SU-DHL-6 (cell line): ENCODE measurements around the gene CST4.

ENCODE experiments used
- H2AFZ ChIP-seq: fragments of 200-600 bp; sonication (generic); 2 replicates; pipeline ENCODE4 v1.6.1; 2014; ENCODE audit warnings: low read depth, mild to moderate bottlenecking, moderate library complexity, mixed read lengths, antibody characterized with exemption, low read length; ENCODE audit not compliant: severe bottlenecking
- H3F3A ChIP-seq: fragments of 200-600 bp; shearing (Covaris generic); 2 replicates; pipeline ENCODE4 v1.6.0; 2016; ENCODE audit warnings: antibody characterized with exemption, mild to moderate bottlenecking; ENCODE audit not compliant: insufficient read depth
- H3K27ac ChIP-seq: fragments of 200-600 bp; sonication (generic); 2 replicates; pipeline ENCODE4 v1.5.1; 2016; ENCODE audit warnings: low read depth, mild to moderate bottlenecking, low read length, moderate library complexity, mixed read lengths
- H3K27me3 ChIP-seq: fragments of 200-600 bp; sonication (generic), shearing (Covaris generic); 2 replicates; pipeline ENCODE4 v1.6.0; 2014; ENCODE audit warnings: mild to moderate bottlenecking, low read length
- H3K36me3 ChIP-seq: fragments of 200-600 bp; sonication (generic); 2 replicates; pipeline ENCODE4 v1.6.1; 2014; ENCODE audit warnings: mild to moderate bottlenecking, low read length, mixed read lengths
- H3K4me2 ChIP-seq: fragments of 300-600, 200-600 bp; shearing (Covaris generic), sonication (generic); 2 replicates; pipeline ENCODE4 v1.6.0; 2014; ENCODE audit warnings: low read length, low read depth, mild to moderate bottlenecking; ENCODE audit not compliant: poor library complexity, severe bottlenecking
- H3K4me3 ChIP-seq: fragments of 200-600 bp; sonication (generic); 2 replicates; pipeline ENCODE4 v1.5.1; 2014; ENCODE audit warnings: antibody characterized with exemption, low read length, mild to moderate bottlenecking, mixed read lengths; ENCODE audit not compliant: insufficient read depth, poor library complexity, severe bottlenecking
- H3K79me2 ChIP-seq: fragments of 200-600 bp; sonication (generic); 2 replicates; pipeline ENCODE4 v1.6.1; 2014; ENCODE audit warnings: mild to moderate bottlenecking, low read length, moderate library complexity; ENCODE audit not compliant: insufficient read depth
- H3K9ac ChIP-seq: fragments of 200-600 bp; sonication (generic); 2 replicates; pipeline ENCODE4 v1.7.0; 2014; ENCODE audit warnings: mild to moderate bottlenecking, low read length
- H3K9me2 ChIP-seq: fragments of 200-600 bp; sonication (generic); replicated peaks from 2 replicates; pipeline ENCODE4 v1.6.1; 2014; ENCODE audit warnings: low read length; ENCODE audit not compliant: insufficient read depth
- H3K9me3 ChIP-seq: fragments of 200-600 bp; sonication (generic); 2 replicates; pipeline ENCODE4 v1.6.1; 2014; ENCODE audit warnings: low read length, mixed read lengths; ENCODE audit not compliant: insufficient read depth
- H4K20me1 ChIP-seq: fragments of 200-600 bp; sonication (generic); 2 replicates; pipeline ENCODE4 v1.6.1; 2014; ENCODE audit warnings: low read depth, mild to moderate bottlenecking, antibody characterized with exemption, low read length, moderate library complexity, mixed read lengths
- EZH2phosphoT487 ChIP-seq: fragments of 200-600 bp; sonication (generic), shearing (Covaris generic); conservative IDR thresholded peaks from 2 replicates; pipeline ENCODE4 v1.6.1; 2018; ENCODE audit warnings: mild to moderate bottlenecking, antibody characterized with exemption, low read length, moderate library complexity, mixed read lengths
- TF ChIP-seq, protein P1 (sequence below): fragments of 200-600 bp; sonication (generic); IDR thresholded peaks from one replicate; pipeline ENCODE4 v1.5.1; 2017; ENCODE audit warnings: antibody characterized with exemption, mild to moderate bottlenecking, low read length, moderate library complexity; ENCODE audit not compliant: insufficient read depth, poor library complexity, severe bottlenecking

The CST4 gene

DNA sequence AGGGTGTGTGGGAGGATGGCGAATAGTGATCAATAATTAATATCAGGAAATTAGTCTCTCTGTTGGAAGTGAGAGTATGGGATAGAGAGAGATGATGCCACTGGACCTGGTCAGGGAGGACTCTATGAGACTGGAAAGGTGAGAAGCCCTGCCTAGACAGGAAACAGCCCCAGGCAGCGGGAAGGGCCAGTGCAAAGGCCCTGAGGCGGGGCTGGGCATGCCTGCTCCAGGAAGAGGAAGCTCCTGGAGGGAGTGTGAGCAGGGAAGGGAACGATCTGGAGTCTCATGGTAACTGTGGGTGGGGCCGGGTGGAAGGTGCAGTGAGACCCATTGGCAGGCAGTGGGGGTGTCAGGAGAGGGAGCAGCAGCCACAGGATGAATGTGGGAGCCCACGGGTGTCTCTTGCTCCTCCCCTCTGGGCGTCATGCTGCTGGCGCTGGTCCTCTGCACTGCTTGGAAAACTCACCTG, 49.3 kb downstream of the CST4 start:
- Histone ChIP-seq H3F3A (no peaks in the 10 kb centered on the region), H4K20me1 (no peaks in the 10 kb centered on the region), H3K4me3 (no peak overlapping the region), H2AFZ (no peak overlapping the region), H3K27ac (no peak overlapping the region), H3K9ac (no peak overlapping the region), H3K27me3 (no peaks in the 10 kb centered on the region), H3K4me2 (no peak overlapping the region), H3K9me3 (no peaks in the 10 kb centered on the region), H3K36me3 (no peaks in the 10 kb centered on the region), H3K79me2 (no peaks in the 10 kb centered on the region), H3K9me2 (no peaks in the 10 kb centered on the region)
- TF ChIP-seq, protein P1, sequence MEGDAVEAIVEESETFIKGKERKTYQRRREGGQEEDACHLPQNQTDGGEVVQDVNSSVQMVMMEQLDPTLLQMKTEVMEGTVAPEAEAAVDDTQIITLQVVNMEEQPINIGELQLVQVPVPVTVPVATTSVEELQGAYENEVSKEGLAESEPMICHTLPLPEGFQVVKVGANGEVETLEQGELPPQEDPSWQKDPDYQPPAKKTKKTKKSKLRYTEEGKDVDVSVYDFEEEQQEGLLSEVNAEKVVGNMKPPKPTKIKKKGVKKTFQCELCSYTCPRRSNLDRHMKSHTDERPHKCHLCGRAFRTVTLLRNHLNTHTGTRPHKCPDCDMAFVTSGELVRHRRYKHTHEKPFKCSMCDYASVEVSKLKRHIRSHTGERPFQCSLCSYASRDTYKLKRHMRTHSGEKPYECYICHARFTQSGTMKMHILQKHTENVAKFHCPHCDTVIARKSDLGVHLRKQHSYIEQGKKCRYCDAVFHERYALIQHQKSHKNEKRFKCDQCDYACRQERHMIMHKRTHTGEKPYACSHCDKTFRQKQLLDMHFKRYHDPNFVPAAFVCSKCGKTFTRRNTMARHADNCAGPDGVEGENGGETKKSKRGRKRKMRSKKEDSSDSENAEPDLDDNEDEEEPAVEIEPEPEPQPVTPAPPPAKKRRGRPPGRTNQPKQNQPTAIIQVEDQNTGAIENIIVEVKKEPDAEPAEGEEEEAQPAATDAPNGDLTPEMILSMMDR, result no peak
- TF ChIP-seq EZH2phosphoT487, result no peak

DNA sequence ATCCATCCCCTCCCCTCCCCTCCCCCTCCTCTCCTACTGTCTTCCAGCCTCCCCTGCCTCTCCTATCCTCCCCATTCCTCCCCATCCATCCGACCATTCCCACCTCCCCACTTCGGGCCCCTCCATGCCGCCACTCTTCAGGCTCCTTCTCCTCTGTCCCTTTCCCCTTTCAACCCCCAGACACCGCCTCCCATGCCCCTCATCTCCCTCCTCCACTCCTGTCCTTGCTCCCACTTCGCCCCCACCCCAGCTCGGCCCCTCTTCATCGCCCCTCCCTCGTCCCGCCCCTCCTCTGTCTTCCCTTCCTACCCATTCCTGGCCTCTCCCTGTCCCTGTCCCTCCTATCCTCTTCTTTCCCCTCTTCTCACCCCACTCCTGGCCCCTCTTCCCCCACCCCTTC, 50.5 kb downstream of the CST4 start:
- Histone ChIP-seq H3K9me2 (no peaks in the 10 kb centered on the region), H3K9ac (no peak overlapping the region), H3K27me3 (no peaks in the 10 kb centered on the region), H3K27ac (no peak overlapping the region), H3K79me2 (no peaks in the 10 kb centered on the region), H2AFZ (no peak overlapping the region), H3F3A (no peaks in the 10 kb centered on the region), H4K20me1 (no peaks in the 10 kb centered on the region), H3K4me3 (no peak overlapping the region), H3K4me2 (no peak overlapping the region), H3K36me3 (no peaks in the 10 kb centered on the region), H3K9me3 (no peaks in the 10 kb centered on the region)
- TF ChIP-seq, protein P1, result no peak
- no peak for TF ChIP-seq EZH2phosphoT487

DNA sequence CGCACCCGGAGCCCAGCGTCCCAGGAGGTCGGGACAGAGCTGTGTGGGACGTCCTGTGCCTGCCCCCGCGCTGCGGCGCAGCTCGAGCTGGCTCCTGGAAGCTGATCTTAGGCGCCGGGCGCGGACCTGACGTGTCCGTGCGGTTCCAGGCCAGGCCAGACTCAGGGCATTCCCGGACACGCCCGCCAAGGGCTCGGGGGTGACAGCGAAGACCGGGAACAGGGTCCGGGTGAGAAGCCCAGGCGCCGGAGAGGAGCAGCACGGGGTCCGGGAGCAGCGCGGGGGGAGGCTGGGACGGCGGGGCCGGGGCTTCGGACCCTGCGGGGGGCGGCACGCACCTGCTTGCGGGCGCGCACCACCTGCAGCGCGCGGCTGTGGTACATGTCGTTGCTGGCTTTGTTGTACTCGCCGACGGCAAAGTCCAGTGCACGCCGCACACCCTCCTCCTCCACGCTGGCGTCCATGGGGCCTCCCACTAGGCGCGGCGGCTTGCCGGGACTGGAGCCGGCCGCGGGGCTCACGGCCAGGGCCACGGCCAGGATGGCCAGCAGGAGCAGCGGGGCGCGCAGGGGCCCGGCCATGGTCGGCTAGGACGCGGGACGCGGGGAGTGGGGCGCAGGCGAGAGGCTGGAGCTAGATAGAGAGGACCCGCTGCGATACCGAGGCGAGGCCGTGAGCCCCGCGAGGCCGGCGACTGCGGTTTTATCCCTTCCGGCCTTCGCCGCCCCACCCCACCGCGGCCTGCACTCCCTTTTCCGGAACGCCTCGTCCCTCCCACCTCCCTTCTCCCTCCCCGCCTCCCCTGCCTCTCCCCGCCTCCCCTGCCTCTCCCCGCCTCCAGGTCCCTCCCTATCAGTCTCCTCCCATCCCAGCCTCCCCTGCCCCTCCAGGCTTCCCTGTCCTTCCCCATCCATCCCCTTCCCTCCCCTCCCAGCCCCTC, 51.3 kb downstream of the CST4 start, which contains the start of gene CST3:
Gene CST3 (minus strand): TSS at position 674 of the 940 bp plus-strand sequence. CDS start 93 bp downstream, at position 581.
- no peak within 1 kb of the TSS for H2AFZ ChIP-seq
- no peaks in the 10 kb centered on the region for H4K20me1 ChIP-seq
- H3K79me2 ChIP-seq, result no peaks in the 10 kb centered on the region
- H3K4me3 ChIP-seq, result no peak within 1 kb of the TSS
- no peaks in the 10 kb centered on the region for H3F3A ChIP-seq
- H3K36me3 ChIP-seq, result no peaks in the 10 kb centered on the region
- no peak for TF ChIP-seq EZH2phosphoT487
- TF ChIP-seq, protein P1, result no peak
- H3K27ac ChIP-seq, result no peak within 1 kb of the TSS
- no peak within 1 kb of the TSS for H3K9ac ChIP-seq
- no peaks in the 10 kb centered on the region for H3K9me2 ChIP-seq
- no peaks in the 10 kb centered on the region for H3K9me3 ChIP-seq
- H3K27me3 ChIP-seq, result no peaks in the 10 kb centered on the region
- H3K4me2 ChIP-seq, result no peak within 1 kb of the TSS
